ENCODE data around the gene ELOVL6. TPM values are rescaled to one million over a fixed set of nuclear protein-coding genes. Genes with fewer than 3 reads are reported as not detected.
"Not testable (repeated sequence)": the region's sequence is repeated elsewhere in the genome, so short reads cannot be mapped to it uniquely, and the experiment has no call there.

ELOVL6 gene
- total RNA-seq, 1 donor from 2014 or later: 25.5 TPM

GRCh38 chr4:110159541-110159940, 38.9 kb downstream of the ELOVL6 start:
- Mint-ChIP-seq H3K9me3 (ENCODE audit: unreplicated experiment) (no peaks in the 10 kb centered on the region), H3K4me3 (ENCODE audit: unreplicated experiment) (no peak overlapping the region), H3K4me1 (ENCODE audit: low read depth, unreplicated experiment) (peaks cover 28% of the 10 kb centered on the region), H3K27me3 (ENCODE audit: low read depth, unreplicated experiment) (no peaks in the 10 kb centered on the region), H3K27ac (ENCODE audit: unreplicated experiment) (no peak overlapping the region), H3K36me3 (ENCODE audit: low read depth, unreplicated experiment) (no peaks in the 10 kb centered on the region)
- TF ChIP-seq CTCF (IDR thresholded peaks at IDR 0.05; ENCODE audit: insufficient read depth, low read depth, low read length) (no peak), EZH2 (IDR thresholded peaks at IDR 0.05; ENCODE audit: insufficient read depth, low read length) (no peak)
- no peaks in the 10 kb centered on the region for H3K27me3 ChIP-seq (ENCODE audit: insufficient read depth, low read length)
- no peak overlapping the region for H2AFZ ChIP-seq (ENCODE audit: low read depth, low read length)
- H3K79me2 ChIP-seq (ENCODE audit: insufficient read depth, low read length): peaks cover 7% of the 10 kb centered on the region
- peaks cover 39% of the 10 kb centered on the region for H3K4me1 ChIP-seq (ENCODE audit: insufficient read depth, low read length)
- DNase-seq (ENCODE audit: low read depth): no peak
- H3K36me3 ChIP-seq (ENCODE audit: insufficient read depth, low read length): no peaks in the 10 kb centered on the region
- FAIRE-seq: peak; percentile 56
- H3K27ac ChIP-seq (ENCODE audit: low read depth, low read length): no peak overlapping the region
- no peak overlapping the region for H3K4me2 ChIP-seq (ENCODE audit: low read length)
- H3K9ac ChIP-seq (ENCODE audit: low read length): no peak overlapping the region
- H4K20me1 ChIP-seq (ENCODE audit: insufficient read depth, low read length): no peaks in the 10 kb centered on the region
- no peak overlapping the region for H3K4me3 ChIP-seq (ENCODE audit: insufficient read depth, low read depth, low read length)
- H3K9me3 ChIP-seq (ENCODE audit: insufficient read depth, low read depth, low read length): no peaks in the 10 kb centered on the region

DNA sequence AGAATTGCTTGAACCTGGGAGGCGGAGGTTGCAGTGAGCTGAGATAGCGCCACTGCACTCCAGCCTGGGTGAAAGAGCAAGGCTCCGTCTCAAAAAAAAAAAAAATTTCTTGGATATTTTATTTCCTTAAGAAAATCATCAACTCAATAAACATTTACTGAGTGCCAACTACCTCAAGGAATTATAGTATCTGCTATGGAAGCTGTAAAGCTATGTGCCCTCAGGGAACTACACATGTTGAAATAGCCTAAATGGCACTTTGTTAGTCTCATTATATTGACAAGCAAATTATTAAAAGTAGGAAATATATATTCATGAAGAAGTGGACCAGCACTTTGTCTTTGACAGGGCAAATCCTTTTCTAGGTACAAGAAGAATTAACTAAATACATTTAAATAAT, 40.8 kb downstream of the ELOVL6 start:
- peaks cover 7% of the 10 kb centered on the region for H3K79me2 ChIP-seq (ENCODE audit: insufficient read depth, low read length)
- H3K4me1 ChIP-seq (ENCODE audit: insufficient read depth, low read length): peaks cover 20% of the 10 kb centered on the region
- Mint-ChIP-seq H3K4me3 (ENCODE audit: unreplicated experiment) (no peak overlapping the region), H3K9me3 (ENCODE audit: unreplicated experiment) (no peaks in the 10 kb centered on the region), H3K27me3 (ENCODE audit: low read depth, unreplicated experiment) (no peaks in the 10 kb centered on the region), H3K27ac (ENCODE audit: unreplicated experiment) (peak overlapping the region; percentile 58), H3K4me1 (ENCODE audit: low read depth, unreplicated experiment) (peaks cover 14% of the 10 kb centered on the region), H3K36me3 (ENCODE audit: low read depth, unreplicated experiment) (no peaks in the 10 kb centered on the region)
- no peaks in the 10 kb centered on the region for H4K20me1 ChIP-seq (ENCODE audit: insufficient read depth, low read length)
- DNase-seq (ENCODE audit: low read depth): no peak
- FAIRE-seq: no peak
- H3K36me3 ChIP-seq (ENCODE audit: insufficient read depth, low read length): no peaks in the 10 kb centered on the region
- no peak overlapping the region for H3K4me3 ChIP-seq (ENCODE audit: insufficient read depth, low read depth, low read length)
- H3K9me3 ChIP-seq (ENCODE audit: insufficient read depth, low read depth, low read length): no peaks in the 10 kb centered on the region
- H3K9ac ChIP-seq (ENCODE audit: low read length): no peak overlapping the region
- H2AFZ ChIP-seq (ENCODE audit: low read depth, low read length): no peak overlapping the region
- no peak for TF ChIP-seq EZH2 (IDR thresholded peaks at IDR 0.05; ENCODE audit: insufficient read depth, low read length)
- no peak for TF ChIP-seq CTCF (IDR thresholded peaks at IDR 0.05; ENCODE audit: insufficient read depth, low read depth, low read length)
- no peaks in the 10 kb centered on the region for H3K27me3 ChIP-seq (ENCODE audit: insufficient read depth, low read length)
- H3K27ac ChIP-seq (ENCODE audit: low read depth, low read length): no peak overlapping the region
- no peak overlapping the region for H3K4me2 ChIP-seq (ENCODE audit: low read length)

- not testable (repeated sequence) for H4K20me1 ChIP-seq (ENCODE audit: insufficient read depth, low read length); H3K4me3 ChIP-seq (ENCODE audit: insufficient read depth, low read depth, low read length); FAIRE-seq; H3K9me3 Mint-ChIP-seq (ENCODE audit: unreplicated experiment); H3K27ac ChIP-seq (ENCODE audit: low read depth, low read length); H3K27me3 Mint-ChIP-seq (ENCODE audit: low read depth, unreplicated experiment); H3K4me3 Mint-ChIP-seq (ENCODE audit: unreplicated experiment); H3K36me3 Mint-ChIP-seq (ENCODE audit: low read depth, unreplicated experiment); H2AFZ ChIP-seq (ENCODE audit: low read depth, low read length); H3K9ac ChIP-seq (ENCODE audit: low read length); H3K36me3 ChIP-seq (ENCODE audit: insufficient read depth, low read length); H3K4me2 ChIP-seq (ENCODE audit: low read length); H3K27me3 ChIP-seq (ENCODE audit: insufficient read depth, low read length); H3K9me3 ChIP-seq (ENCODE audit: insufficient read depth, low read depth, low read length); H3K79me2 ChIP-seq (ENCODE audit: insufficient read depth, low read length)
- Mint-ChIP-seq H3K27ac (ENCODE audit: unreplicated experiment) (peak overlapping the region; percentile 58), H3K4me1 (ENCODE audit: low read depth, unreplicated experiment) (peaks cover 14% of the 10 kb centered on the region)
- H3K4me1 ChIP-seq (ENCODE audit: insufficient read depth, low read length): peaks cover 19% of the 10 kb centered on the region
- peak; percentile 33 for DNase-seq (ENCODE audit: low read depth)
These were observed 41.2 kb downstream of the ELOVL6 start for GRCh38 chr4:110157166-110157565.
